Keratinocyte (primary cell): Measurements from ENCODE around the gene USP12. TPM values are rescaled to one million over a fixed set of nuclear protein-coding genes. Genes with fewer than 3 reads are reported as not detected.

Source experiments
- DNase-seq: peaks from one replicate; pipeline ENCODE4 v3.0.0-alpha.2; 2011; ENCODE audit warnings: low read depth, missing footprints, low spot score
- FAIRE-seq: peaks from 2 replicates; lab custom pipeline; 2011; peaks lifted over from hg19 to GRCh38; lab: Jason Lieb, UNC
- H2AFZ ChIP-seq: 2 replicates; pipeline ENCODE4 v1.6.0; 2012; ENCODE audit warnings: low read length, control low read depth, inconsistent platforms; ENCODE audit not compliant: control insufficient read depth
- H3K27ac ChIP-seq: 2 replicates; pipeline ENCODE4 v1.5.1; 2011; ENCODE audit warnings: low read length; ENCODE audit not compliant: control insufficient read depth, insufficient read depth
- H3K27me3 ChIP-seq: 3 replicates; pipeline ENCODE4 v1.6.0; 2011; ENCODE audit warnings: low read length; ENCODE audit not compliant: control insufficient read depth, insufficient read depth; ENCODE audit errors: extremely low read depth
- H3K36me3 ChIP-seq, 2 experiments: 2 replicates in 1 of 2; 3 replicates in 1 of 2; pipeline ENCODE4 v1.5.1; 2011; ENCODE audit warnings: low read length in 2 of 2, mild to moderate bottlenecking in 1 of 2; ENCODE audit not compliant: control insufficient read depth in 2 of 2, insufficient read depth in 2 of 2; ENCODE audit errors: extremely low read depth in 1 of 2
- H3K4me1 ChIP-seq: 3 replicates; pipeline ENCODE4 v1.5.1; 2011; ENCODE audit warnings: low read length; ENCODE audit not compliant: control insufficient read depth, insufficient read depth; ENCODE audit errors: extremely low read depth
- H3K4me2 ChIP-seq: 3 replicates; pipeline ENCODE4 v1.6.0; 2011; ENCODE audit warnings: low read depth, low read length; ENCODE audit not compliant: control insufficient read depth, insufficient read depth; ENCODE audit errors: extremely low read depth
- H3K4me3 ChIP-seq, 3 experiments: fragments of 200-600 bp in 1 of 3; sonication (generic) in 1 of 3; 2 replicates in 2 of 3; 3 replicates in 1 of 3; pipeline ENCODE4 v1.5.1; 2011 to 2016; ENCODE audit warnings: low read length in 3 of 3, mild to moderate bottlenecking in 3 of 3, control low read depth in 2 of 3, inconsistent platforms in 1 of 3, low read depth in 1 of 3, mixed read lengths in 1 of 3, mixed run types in 1 of 3, moderate library complexity in 1 of 3; ENCODE audit not compliant: control insufficient read depth in 2 of 3, insufficient read depth in 2 of 3; ENCODE audit errors: extremely low read depth in 1 of 3
- H3K79me2 ChIP-seq: 2 replicates; pipeline ENCODE4 v1.6.0; 2012; ENCODE audit warnings: low read length; ENCODE audit not compliant: control insufficient read depth, insufficient read depth
- H3K9ac ChIP-seq: 3 replicates; pipeline ENCODE4 v1.6.0; 2011; ENCODE audit warnings: low read length; ENCODE audit not compliant: control insufficient read depth, insufficient read depth; ENCODE audit errors: extremely low read depth
- H3K9me1 ChIP-seq: 3 replicates; pipeline ENCODE4 v1.6.0; 2011; ENCODE audit warnings: low read length; ENCODE audit not compliant: control insufficient read depth, insufficient read depth; ENCODE audit errors: extremely low read depth
- H3K9me3 ChIP-seq: 2 replicates; pipeline ENCODE4 v1.5.1; 2012; ENCODE audit warnings: low read depth, low read length; ENCODE audit not compliant: control insufficient read depth
- H4K20me1 ChIP-seq: 3 replicates; pipeline ENCODE4 v1.6.0; 2011; ENCODE audit warnings: low read length; ENCODE audit not compliant: control insufficient read depth, insufficient read depth; ENCODE audit errors: extremely low read depth
- CTCF ChIP-seq, 3 experiments: IDR thresholded peaks in 1 of 3; conservative IDR thresholded peaks in 1 of 3; optimal IDR thresholded peaks in 1 of 3; 2 replicates in 2 of 3; 3 replicates in 1 of 3; pipeline versions ENCODE3 to v1.5.1; 2011; ENCODE audit warnings: low read length in 3 of 3, mild to moderate bottlenecking in 3 of 3, moderate library complexity in 2 of 3, control low read depth in 1 of 3, inconsistent platforms in 1 of 3; ENCODE audit not compliant: insufficient read depth in 2 of 3; ENCODE audit errors: extremely low read depth in 1 of 3
- EZH2 ChIP-seq: IDR thresholded peaks from one replicate; pipeline ENCODE4 v1.6.1; 2012; ENCODE audit warnings: inconsistent platforms, mild to moderate bottlenecking, low read length, moderate library complexity
- dilution Hi-C: fragments of 300-500 bp; cut with MboI; formaldehyde crosslinking; loops from one replicate; pipeline ENCODE4 v1.7.0; 2020; ENCODE audit warnings: low sequenced_read_pairs; ENCODE audit not compliant: extremely low pct_ligation_motif_present
- polyA plus RNA-seq, 5 experiments: library from polyadenylated mRNA; depleted of rRNA in 3 of 5; stranded (reverse) in 3 of 5; stranded (forward) in 1 of 5; unstranded in 1 of 5; fragments of >200 nt; gene quantifications; 1 replicate in 1 of 5; 2 replicates in 3 of 5; 3 replicates in 1 of 5; pipeline versions ENCODE4 v1.2.1 to v1.2.3, GENCODE V29; 2011 to 2012; ENCODE audit warnings: missing spikeins in 2 of 5, low read depth in 1 of 5, low replicate concordance in 1 of 5

Gene USP12
- polyA plus RNA-seq, 1 donor (not counting 4 experiments of a cell fraction or from before 2014, with no cell fraction given): 20.7 TPM

DNA sequence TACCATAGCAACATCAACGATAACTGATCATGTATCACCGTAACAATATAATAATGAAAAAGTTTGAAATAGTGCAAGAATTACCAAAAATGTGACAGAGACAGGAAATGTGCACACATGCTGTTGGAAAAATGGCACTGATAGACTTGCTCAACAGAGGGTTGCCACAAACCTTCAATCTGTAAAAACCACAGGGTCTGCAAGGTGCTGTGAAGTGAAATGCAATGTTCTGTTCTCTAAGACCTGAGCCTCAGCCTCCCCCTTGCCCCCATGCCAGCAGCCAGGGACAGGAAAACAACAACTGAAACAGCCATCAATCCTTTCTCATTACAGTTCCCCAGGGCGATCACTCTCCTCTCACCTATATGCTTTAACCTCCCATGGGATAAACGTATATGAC, 88.4 kb downstream of the USP12 start:
- no peaks in the 10 kb centered on the region for H3K9me3 ChIP-seq
- H3K9ac ChIP-seq: no peak overlapping the region
- H4K20me1 ChIP-seq: no peaks in the 10 kb centered on the region
- FAIRE-seq (no peak), DNase-seq (no peak)
- TF ChIP-seq EZH2 (no peak), CTCF (optimal IDR thresholded peaks at IDR 0.05 in 1 of 3, IDR thresholded peaks at IDR 0.05 in 1 of 3, conservative IDR thresholded peaks at IDR 0.05 in 1 of 3; ENCODE audit: extremely low read depth in 1 of 3, insufficient read depth in 2 of 3, low read length in 3 of 3) (no peak)
- H2AFZ ChIP-seq: no peak overlapping the region
- no peak overlapping the region for H3K4me2 ChIP-seq
- dilution Hi-C loops: no loop called here
- H3K9me1 ChIP-seq: no peaks in the 10 kb centered on the region
- no peaks in the 10 kb centered on the region for H3K27me3 ChIP-seq
- H3K27ac ChIP-seq: no peak overlapping the region
- no peak overlapping the region for H3K4me3 ChIP-seq
- peaks cover 0 to 4% of the 10 kb centered on the region in 2 experiments for H3K36me3 ChIP-seq
- no peaks in the 10 kb centered on the region for H3K79me2 ChIP-seq
- no peaks in the 10 kb centered on the region for H3K4me1 ChIP-seq

GRCh38 chr13:27081893-27082679, 89.5 kb downstream of the USP12 start:
- no peaks in the 10 kb centered on the region for H3K79me2 ChIP-seq
- no peak overlapping the region for H3K9ac ChIP-seq
- no peaks in the 10 kb centered on the region for H3K9me3 ChIP-seq
- TF ChIP-seq CTCF (optimal IDR thresholded peaks at IDR 0.05 in 1 of 3, IDR thresholded peaks at IDR 0.05 in 1 of 3, conservative IDR thresholded peaks at IDR 0.05 in 1 of 3; ENCODE audit: extremely low read depth in 1 of 3, insufficient read depth in 2 of 3, low read length in 3 of 3) (no peak), EZH2 (no peak)
- no peaks in the 10 kb centered on the region for H4K20me1 ChIP-seq
- no peak overlapping the region for H3K4me3 ChIP-seq
- dilution Hi-C loops: no loop called here
- FAIRE-seq (no peak), DNase-seq (no peak)
- no peak overlapping the region for H3K4me2 ChIP-seq
- no peaks in the 10 kb centered on the region for H3K4me1 ChIP-seq
- no peaks in the 10 kb centered on the region for H3K9me1 ChIP-seq
- H3K36me3 ChIP-seq: peaks cover 0 to 4% of the 10 kb centered on the region in 2 experiments
- no peak overlapping the region for H3K27ac ChIP-seq
- H3K27me3 ChIP-seq: no peaks in the 10 kb centered on the region
- H2AFZ ChIP-seq: no peak overlapping the region
